Measurements from ENCODE around the gene ST6GALNAC3.

Gene ST6GALNAC3

GRCh38 chr1:76465030-76465429 is 390.5 kb downstream of the ST6GALNAC3 start:
- DNase-seq: no peak

- DNase-seq: no peak
These were observed 395.6 kb downstream of the ST6GALNAC3 start for GRCh38 chr1:76470166-76470565.

DNA sequence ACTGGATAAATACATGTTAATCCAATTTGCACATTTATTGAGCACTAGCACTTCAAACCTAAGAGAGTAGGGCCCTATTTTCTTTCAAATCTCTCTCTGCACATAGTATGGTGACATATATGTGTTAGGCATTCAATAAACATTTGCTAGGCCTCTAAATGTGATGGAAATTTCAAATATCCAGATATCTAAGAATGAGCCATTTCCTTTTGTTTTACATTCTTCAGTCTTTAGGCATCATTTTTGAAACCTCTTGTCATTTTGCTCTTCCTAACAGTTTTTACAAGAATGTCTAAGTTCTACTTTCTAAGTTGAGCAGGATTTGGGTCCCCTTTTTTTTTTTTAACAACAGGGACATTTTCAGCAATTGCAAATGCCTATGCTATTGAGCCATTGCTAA is 397.0 kb downstream of the ST6GALNAC3 start:
- DNase-seq: no peak

GRCh38 chr1:76473591-76473990 is 399.0 kb downstream of the ST6GALNAC3 start:
- DNase-seq: no peak

DNA sequence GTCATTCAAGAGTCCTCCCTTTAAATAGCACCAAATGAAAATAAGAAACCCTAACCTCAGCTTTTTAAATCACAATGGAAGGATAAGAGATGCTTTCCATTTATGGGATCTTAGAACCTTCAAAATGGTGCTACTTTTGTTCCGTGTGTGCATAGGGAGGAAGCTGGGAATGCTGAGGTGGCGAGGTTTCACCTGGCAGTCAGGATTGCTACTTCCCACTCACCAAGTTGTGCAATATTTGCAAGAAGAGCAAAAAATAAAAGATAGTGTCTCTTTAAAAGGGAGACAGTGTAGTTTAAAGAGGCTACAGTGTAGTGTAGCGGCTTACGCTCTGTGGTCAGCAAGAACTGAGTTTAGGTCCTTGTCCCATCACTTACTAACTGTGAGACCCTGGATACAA is 400.4 kb downstream of the ST6GALNAC3 start:
- DNase-seq: no peak

DNA sequence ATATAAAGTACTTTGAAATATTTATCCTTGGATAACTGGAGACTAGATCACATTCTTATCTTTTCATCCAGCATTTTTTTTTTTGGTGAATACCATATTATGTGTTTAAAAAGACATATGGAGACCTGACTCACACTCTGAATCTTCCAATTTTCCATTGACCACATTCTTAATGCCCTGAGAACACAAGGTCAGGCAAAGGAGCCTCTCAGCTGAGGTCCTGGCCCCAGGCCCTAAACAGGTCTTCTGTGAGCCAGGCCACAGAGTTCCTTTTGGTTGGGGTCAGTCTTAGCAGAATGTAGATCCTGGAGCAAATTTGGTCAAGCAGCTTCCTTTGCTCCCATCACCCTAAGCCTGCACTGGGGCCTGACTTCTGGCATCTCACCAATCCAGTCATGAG is 402.6 kb downstream of the ST6GALNAC3 start:
- DNase-seq: no peak

DNA sequence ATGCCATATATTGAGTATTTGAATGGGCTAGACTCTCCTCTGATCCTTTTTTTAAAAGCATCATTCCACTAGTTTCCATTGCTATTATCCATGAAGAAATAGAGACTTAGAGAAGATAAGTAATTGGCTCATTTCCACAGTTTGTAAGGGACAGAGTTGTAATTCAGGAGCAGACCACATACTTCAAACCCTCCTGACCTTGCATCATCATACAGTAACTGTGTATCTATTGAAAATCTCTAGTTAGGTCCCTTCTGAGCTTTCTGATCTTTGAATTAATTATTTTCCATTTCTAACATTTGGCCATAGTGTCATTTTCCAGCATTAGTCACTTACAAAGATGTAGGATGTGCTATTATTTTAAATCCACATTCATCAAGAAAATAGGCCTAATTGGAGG is 406.3 kb downstream of the ST6GALNAC3 start:
- DNase-seq: no peak

GRCh38 chr1:76481672-76482071 is 407.1 kb downstream of the ST6GALNAC3 start:
- no peak for DNase-seq

- no peak for DNase-seq
These were observed 407.7 kb downstream of the ST6GALNAC3 start for GRCh38 chr1:76482272-76482671.

DNA sequence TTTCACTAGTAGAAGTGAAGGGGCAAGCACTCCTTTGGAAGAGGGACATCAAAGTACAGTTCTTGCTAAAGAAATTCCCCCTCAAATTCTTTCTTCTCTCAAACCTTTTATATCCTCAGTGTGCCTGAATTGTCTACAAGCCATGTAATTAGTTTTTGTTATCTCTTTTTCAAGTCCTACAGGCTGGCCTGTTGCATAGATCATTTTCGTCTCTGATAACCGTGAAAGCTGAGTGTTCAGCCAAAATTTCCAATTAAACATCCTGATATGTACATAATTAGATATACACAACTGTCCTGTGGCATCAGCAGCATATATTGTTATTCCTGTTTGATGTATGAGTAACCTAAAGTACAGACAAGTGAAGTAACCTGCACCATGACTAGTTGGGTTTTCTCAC is 417.2 kb downstream of the ST6GALNAC3 start:
- DNase-seq: no peak

DNA sequence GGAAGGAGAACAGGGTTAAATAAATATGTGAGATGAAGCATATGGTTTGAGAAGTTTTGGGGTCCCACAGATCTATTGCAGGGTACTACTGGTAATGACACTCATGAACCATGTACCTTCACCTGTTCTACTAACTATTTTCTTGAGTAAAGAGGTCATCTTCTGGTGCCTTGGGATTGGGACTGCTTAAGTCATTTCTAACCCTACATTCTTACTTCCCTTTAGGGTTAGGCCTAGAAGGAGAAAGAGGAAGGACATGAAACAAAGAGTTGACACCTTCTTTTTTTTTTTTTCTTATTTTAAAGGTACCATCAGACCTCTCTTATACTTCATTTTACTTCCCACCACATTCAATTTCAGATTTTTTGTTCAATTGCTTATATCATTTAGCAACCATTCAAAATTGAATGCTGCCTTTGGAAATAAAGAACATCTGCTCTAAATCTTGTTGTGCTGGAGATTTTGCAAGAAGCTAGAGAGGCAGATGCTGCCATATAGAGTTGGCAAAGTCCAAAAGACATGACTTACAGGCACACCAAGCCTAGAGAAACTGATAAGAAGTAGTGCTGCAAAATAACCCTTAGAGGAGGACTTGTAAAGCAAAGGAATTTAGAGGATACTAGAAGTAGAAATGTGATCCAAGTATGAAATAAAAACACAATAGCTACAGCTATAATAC is 418.3 kb downstream of the ST6GALNAC3 start:
- DNase-seq: no peak

- DNase-seq: no peak
These were observed 420.3 kb downstream of the ST6GALNAC3 start for GRCh38 chr1:76494807-76495206.

GRCh38 chr1:76496871-76497270 is 422.3 kb downstream of the ST6GALNAC3 start:
- DNase-seq: no peak

GRCh38 chr1:76500116-76500515 is 425.6 kb downstream of the ST6GALNAC3 start:
- DNase-seq: no peak

DNA sequence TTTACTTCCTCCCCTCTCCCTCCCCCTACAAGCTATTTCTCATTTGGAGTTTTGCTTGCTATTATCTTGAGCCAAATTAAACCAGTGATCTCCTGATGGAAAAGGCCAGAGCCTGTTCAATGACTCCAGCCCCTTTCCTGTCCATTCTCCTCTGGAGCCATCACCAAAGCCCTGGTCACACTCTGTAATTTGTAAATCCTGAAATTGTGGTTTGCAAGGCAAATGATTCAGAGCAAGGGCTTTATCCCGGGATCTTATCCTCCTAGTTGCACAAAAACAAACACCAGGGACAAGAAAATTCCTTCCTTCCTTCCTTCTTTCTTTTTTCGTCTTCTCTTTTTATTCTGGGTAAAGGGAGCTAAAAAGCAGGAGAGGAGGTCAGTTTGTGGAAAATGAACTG is 426.6 kb downstream of the ST6GALNAC3 start:
- DNase-seq: no peak

GRCh38 chr1:76501586-76502219 is 427.2 kb downstream of the ST6GALNAC3 start:
- DNase-seq: no peak

DNA sequence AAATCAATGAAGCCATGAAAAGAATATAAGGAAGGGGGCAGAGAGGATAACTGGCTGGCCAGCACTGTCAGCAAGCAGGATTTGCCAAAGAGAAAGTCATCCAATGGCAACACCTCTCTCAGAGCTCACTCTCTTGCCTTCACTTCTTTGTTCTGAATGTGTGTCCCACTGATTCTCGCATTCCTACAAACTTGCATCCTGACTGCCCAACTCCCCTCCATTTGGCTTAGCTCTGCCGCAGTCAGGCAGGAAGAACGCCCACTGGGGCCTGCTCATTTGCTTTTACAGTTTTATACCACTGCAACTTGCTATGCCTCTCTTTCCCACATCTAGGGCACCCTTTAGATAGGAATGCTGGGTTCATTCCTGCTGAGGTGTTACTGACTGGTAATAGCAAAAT is 428.6 kb downstream of the ST6GALNAC3 start:
- no peak for DNase-seq

- DNase-seq: no peak
These were observed 429.2 kb downstream of the ST6GALNAC3 start for GRCh38 chr1:76503736-76504135.

GRCh38 chr1:76507376-76507775 is 432.8 kb downstream of the ST6GALNAC3 start:
- DNase-seq: no peak

DNA sequence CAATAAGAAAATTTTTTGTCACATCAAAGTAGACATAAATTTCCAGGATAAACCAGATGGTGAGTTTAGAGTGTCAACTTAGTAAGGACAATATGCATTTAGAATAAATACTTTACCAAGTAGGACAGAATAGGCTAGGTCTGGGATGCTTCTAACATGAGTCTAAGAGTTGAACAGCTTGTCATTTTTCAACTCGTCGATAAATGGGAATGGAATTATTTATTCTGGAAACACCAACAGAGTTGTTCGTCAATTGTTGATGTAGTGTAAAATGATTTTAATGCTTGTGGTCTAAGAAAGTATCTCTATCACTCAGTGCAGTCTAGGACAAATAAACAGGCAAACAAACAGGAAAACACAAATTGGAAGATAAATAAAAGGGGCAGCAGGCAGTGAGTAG is 434.3 kb downstream of the ST6GALNAC3 start:
- no peak for DNase-seq

DNA sequence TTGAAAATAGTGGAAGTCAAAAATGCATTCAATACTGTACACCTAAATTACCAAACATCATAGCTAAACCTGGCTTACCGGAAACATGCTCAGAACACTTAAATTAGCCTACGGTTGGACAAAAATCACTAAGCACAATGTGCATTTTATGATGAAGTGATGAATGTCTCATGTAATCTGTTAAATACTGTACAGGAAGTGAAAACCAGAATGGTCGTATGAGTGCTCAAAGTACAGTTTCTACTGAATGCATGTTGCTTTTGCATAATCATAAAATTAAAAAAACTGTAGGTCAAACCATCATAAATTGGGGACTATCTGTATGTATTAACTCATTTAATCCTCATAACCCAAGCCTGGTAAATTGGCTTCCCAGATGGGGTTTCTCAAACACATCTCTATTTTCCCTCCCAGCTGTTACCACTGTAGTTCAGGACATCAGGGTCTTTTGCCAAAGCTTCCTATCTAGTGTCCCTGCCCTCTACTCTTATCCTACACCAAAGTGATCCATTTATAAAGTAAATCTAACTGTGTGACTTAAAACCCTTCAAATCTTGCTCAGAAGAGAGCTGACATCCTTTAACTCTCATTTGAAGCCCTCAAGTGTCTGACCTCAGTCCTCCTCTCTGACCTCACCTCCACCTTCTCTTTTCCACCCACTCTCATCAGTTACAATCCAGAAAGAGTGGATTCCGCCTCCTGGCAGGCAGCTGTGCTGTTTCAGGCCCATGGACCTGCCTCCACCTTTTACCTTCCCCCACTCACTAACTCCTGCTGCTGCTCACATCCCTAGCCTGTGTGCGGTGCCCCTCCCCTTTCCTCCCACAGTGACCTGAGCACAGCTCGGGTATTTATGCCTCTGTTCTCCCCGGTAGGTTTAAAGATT is 436.4 kb downstream of the ST6GALNAC3 start:
- DNase-seq: no peak

- no peak for DNase-seq
These were observed 437.1 kb downstream of the ST6GALNAC3 start for GRCh38 chr1:76511558-76512179.

- DNase-seq: no peak
These were observed 456.4 kb downstream of the ST6GALNAC3 start for GRCh38 chr1:76530953-76531352.

All from NCI-H1417 treated with DMSO at 0.1 percent for 48 hours (cell line).